Heart left ventricle (tissue), 13 donors: Measurements from ENCODE around the gene C2CD2L.

ENCODE experiments used
- CTCF ChIP-seq, 12 donors: fragments of 200-600 bp; sonication (generic) in 4 of 12; IDR thresholded peaks; one replicate each; pipeline versions ENCODE4 v1.5.0 to v1.8.0; 2018 to 2022; ENCODE audit warnings: antibody characterized with exemption in 12 of 12, mild to moderate bottlenecking in 5 of 12
- POLR2A ChIP-seq, 2 donors: fragments of 450-650 bp; IDR thresholded peaks; one replicate each; pipeline ENCODE4 v1.6.1; 2017; ENCODE audit warnings: antibody characterized with exemption in 2 of 2, mild to moderate bottlenecking in 2 of 2, moderate library complexity in 2 of 2
- donor health status: ischemic (EF 13 %, LVEDD 7.1; RV severe dilation, severe dysfunction).
- donor health status: DM: no; HTN: yes; CAD: no.
- donor health status: DM: no; HTN: no; CAD: no.
- donor health status: ischemic (EF 25% LVEDD 6.9; RV normal size, moderate dysfunction).
- donor health status: ischemic (EF 25% LVEDD 5.7; RV mildly dilated, moderate dysfunction).
- donor health status: ischemic (EF 35%, LVEDD 5.7; RV mildly dilated, moderate dysfunction).
- donor health status: nonischemic (EF 11% LVEDD 7.7; RV severe dilation, severe dysfunction).
- donor health status: DM: yes; HTN: yes; CAD: no.
- donor health status: PGD.
- donor health status: ischemic (EF 29% LVEDD 5.4; RV normal size, mild dysfunction).
- donor health status: nonischemic (EF 23%, LVEDD 6.1; RV moderate dilation, normal function).

- TF ChIP-seq CTCF (IDR thresholded peaks at IDR 0.05): no peak
- TF ChIP-seq POLR2A (IDR thresholded peaks at IDR 0.05): no peak
Measured at GRCh38 chr11:119145551-119145950, 38.4 kb downstream of the C2CD2L start.
